NT2/D1 (cell line): Measurements from ENCODE around the gene ANO9.

Experiments used
- YY1 ChIP-seq: IDR thresholded peaks from 2 replicates; pipeline ENCODE4 v1.6.1; 2011; ENCODE audit not compliant: insufficient read length, insufficient read depth
- ZNF274 ChIP-seq: IDR thresholded peaks from 2 replicates; pipeline ENCODE4 v1.6.1; 2011; ENCODE audit warnings: mild to moderate bottlenecking, low read depth, low read length

GRCh38 chr11:409008-409599 is 32.7 kb downstream of the ANO9 start:
- no peak for TF ChIP-seq ZNF274
- TF ChIP-seq YY1: no peak
